Breast epithelium (tissue), 3 donors: Measurements from ENCODE around the gene FAM3B.
A peak's percentile ranks its signal among the peaks of the same experiment; 100 is the strongest.

Experiments used
- CTCF ChIP-seq, 3 donors: fragments of 450-650 bp; IDR thresholded peaks; one replicate each; pipeline ENCODE4 v1.5.1; 2016 to 2017; ENCODE audit warnings: antibody characterized with exemption in 3 of 3, mild to moderate bottlenecking in 3 of 3, moderate library complexity in 3 of 3
- POLR2AphosphoS5 ChIP-seq, 3 donors: sonication (generic); formaldehyde crosslinking; IDR thresholded peaks; one replicate each; pipeline ENCODE4 v1.6.1; 2017; ENCODE audit warnings: antibody characterized with exemption in 3 of 3

GRCh38 chr21:41360072-41360821 lies 43.6 kb downstream of the FAM3B start:
- TF ChIP-seq CTCF (IDR thresholded peaks at IDR 0.05), result peak in 1 of 3 donors; percentile 33
- TF ChIP-seq POLR2AphosphoS5 (IDR thresholded peaks at IDR 0.05), result peak in 1 of 3 donors; percentile 20
